NCI-H2029 treated with DMSO at 0.1 percent for 48 hours (cell line): ENCODE measurements around the gene CDCA5.

ENCODE experiments used
- DNase-seq: peaks from one replicate; lab custom pipeline; 2025; lab: John Stamatoyannopoulos, UW

CDCA5 gene

GRCh38 chr11:65083834-65084597, at the start of gene CDCA5, which contains the start of gene ZFPL1:
Gene CDCA5 (minus strand): TSS chr11:65084040. CDS start chr11:65083978, 62 bp downstream.
Gene ZFPL1 (plus strand): TSS chr11:65084222. CDS start chr11:65084699, 477 bp downstream.
- DNase-seq: peak; percentile 90

- DNase-seq: no peak
Measured at GRCh38 chr11:65132988-65133700, 49.3 kb upstream of the CDCA5 start.

GRCh38 chr11:65132238-65132987, 48.6 kb upstream of the CDCA5 start:
- DNase-seq: no peak

- DNase-seq: no peak
Measured at GRCh38 chr11:65131895-65132237, 48.0 kb upstream of the CDCA5 start.

- DNase-seq: no peak
Measured at GRCh38 chr11:65131417-65131776, 47.6 kb upstream of the CDCA5 start.

GRCh38 chr11:65130631-65131416, 47.0 kb upstream of the CDCA5 start:
- DNase-seq: no peak

GRCh38 chr11:65129649-65130441, 46.0 kb upstream of the CDCA5 start:
- DNase-seq: no peak

- DNase-seq: no peak
Measured at GRCh38 chr11:65128182-65129145, 44.6 kb upstream of the CDCA5 start.

GRCh38 chr11:65127473-65128181, 43.8 kb upstream of the CDCA5 start:
- no peak for DNase-seq

GRCh38 chr11:65126624-65127274, 42.9 kb upstream of the CDCA5 start:
- no peak for DNase-seq

GRCh38 chr11:65125197-65126056, 41.6 kb upstream of the CDCA5 start:
- DNase-seq: no peak

- DNase-seq: no peak
Measured at GRCh38 chr11:65124480-65125196, 40.8 kb upstream of the CDCA5 start.

GRCh38 chr11:65121865-65122696, 38.2 kb upstream of the CDCA5 start, which contains the start of the genes FAU and MRPL49:
Gene FAU (minus strand): TSS chr11:65122134. CDS start chr11:65121813, 321 bp downstream.
Gene MRPL49 (plus strand): TSS chr11:65122321. CDS start chr11:65122347, 26 bp downstream.
- peak; percentile 96 for DNase-seq

GRCh38 chr11:65121447-65121864, 37.6 kb upstream of the CDCA5 start:
- no peak for DNase-seq

- no peak for DNase-seq
Measured at GRCh38 chr11:65120831-65121230, 37.0 kb upstream of the CDCA5 start.

- DNase-seq: no peak
Measured at GRCh38 chr11:65119670-65119995, 35.8 kb upstream of the CDCA5 start.
